NCI-H1105 treated with DMSO at 0.1 percent for 48 hours (cell line): ENCODE measurements around the gene EPS8L3.
"Not testable (repeated sequence)": the region's sequence is repeated elsewhere in the genome, so short reads cannot be mapped to it uniquely, and the experiment has no call there.

ENCODE experiments used
- DNase-seq: peaks from one replicate; lab custom pipeline; 2025; lab: John Stamatoyannopoulos, UW

EPS8L3 gene

GRCh38 chr1:109764561-109765482 is 1.1 kb upstream of the EPS8L3 start:
- no peak for DNase-seq

GRCh38 chr1:109762821-109763645 is 690 bp downstream of the EPS8L3 start:
- DNase-seq: no peak

GRCh38 chr1:109762039-109762585 is 1.6 kb downstream of the EPS8L3 start:
- no peak for DNase-seq

GRCh38 chr1:109761227-109762038 is 2.3 kb downstream of the EPS8L3 start:
- DNase-seq: no peak

- DNase-seq: no peak
Observed at GRCh38 chr1:109760581-109761226, 3.0 kb downstream of the EPS8L3 start.

- no peak for DNase-seq
Observed at GRCh38 chr1:109759513-109760334, 4.0 kb downstream of the EPS8L3 start.

- no peak for DNase-seq
Observed at GRCh38 chr1:109757936-109758786, 5.6 kb downstream of the EPS8L3 start.

GRCh38 chr1:109756848-109757521 is 6.7 kb downstream of the EPS8L3 start:
- DNase-seq: no peak

- not testable (repeated sequence) for DNase-seq
Observed at GRCh38 chr1:109756325-109756724, 7.4 kb downstream of the EPS8L3 start.

GRCh38 chr1:109754738-109755137 is 9.0 kb downstream of the EPS8L3 start:
- no peak for DNase-seq

- no peak for DNase-seq
Observed at GRCh38 chr1:109751531-109752260, 12.0 kb downstream of the EPS8L3 start.

GRCh38 chr1:109750920-109751319 is 12.8 kb downstream of the EPS8L3 start:
- no peak for DNase-seq

GRCh38 chr1:109750241-109750882 is 13.4 kb downstream of the EPS8L3 start:
- DNase-seq: no peak

GRCh38 chr1:109749221-109749620 is 14.5 kb downstream of the EPS8L3 start:
- DNase-seq: no peak

GRCh38 chr1:109748311-109748710 is 15.4 kb downstream of the EPS8L3 start:
- DNase-seq: not testable (repeated sequence)

- peak; percentile 36 for DNase-seq
Observed at GRCh38 chr1:109740615-109741373, 22.9 kb downstream of the EPS8L3 start, which contains the start of gene GSTM3. TSS of gene GSTM3 (minus strand) at chr1:109741038. CDS start at chr1:109740287, 751 bp downstream.
